Renal cortex interstitium (tissue), 11 donors: ENCODE results near the gene KLF15. TPM values are rescaled to one million over a fixed set of nuclear protein-coding genes. Genes with fewer than 3 reads are reported as not detected.

Experiments used
- DNase-seq, 11 donors: peaks; one replicate each; pipeline ENCODE4 v3.0.0-alpha.2; 2013; ENCODE audit warnings: low read depth in 9 of 11, low spot score in 4 of 11; ENCODE audit errors: extremely low read depth in 1 of 11
- polyA plus RNA-seq, 3 donors: library from polyadenylated mRNA; unstranded; fragments of 120-200 nt; gene quantifications; one replicate each; pipeline ENCODE4 v1.2.1, GENCODE V29; 2013; ENCODE audit not compliant: insufficient read length in 3 of 3

KLF15 gene
- polyA plus RNA-seq, 3 donors: 11.9 to 15.5 (median 15.4) TPM

- no peak for DNase-seq
Measured at GRCh38 chr3:126351771-126352475, 5.3 kb downstream of the KLF15 start.

GRCh38 chr3:126351086-126351770 is 6.0 kb downstream of the KLF15 start:
- DNase-seq: no peak

- no peak for DNase-seq
Measured at GRCh38 chr3:126350502-126351085, 6.6 kb downstream of the KLF15 start.

- DNase-seq: no peak
Measured at GRCh38 chr3:126349611-126350501, 7.4 kb downstream of the KLF15 start.

GRCh38 chr3:126349071-126349470 is 8.1 kb downstream of the KLF15 start:
- DNase-seq: no peak

GRCh38 chr3:126348308-126348920 is 8.8 kb downstream of the KLF15 start:
- DNase-seq: no peak

- DNase-seq: no peak
Measured at GRCh38 chr3:126347543-126348161, 9.6 kb downstream of the KLF15 start.

- no peak for DNase-seq
Measured at GRCh38 chr3:126346466-126346865, 10.7 kb downstream of the KLF15 start.

GRCh38 chr3:126345641-126346460 is 11.4 kb downstream of the KLF15 start:
- DNase-seq: no peak

GRCh38 chr3:126345231-126345630 is 12.0 kb downstream of the KLF15 start:
- DNase-seq: no peak

- DNase-seq: no peak
Measured at GRCh38 chr3:126344380-126345041, 12.7 kb downstream of the KLF15 start.

GRCh38 chr3:126343649-126344035 is 13.6 kb downstream of the KLF15 start:
- no peak for DNase-seq

- DNase-seq: peak in 2 of 11 donors; percentile 12
Measured at GRCh38 chr3:126342991-126343648, 14.1 kb downstream of the KLF15 start.

- no peak for DNase-seq
Measured at GRCh38 chr3:126342211-126342610, 15.0 kb downstream of the KLF15 start.

- no peak for DNase-seq
Measured at GRCh38 chr3:126341755-126342150, 15.5 kb downstream of the KLF15 start.

- no peak for DNase-seq
Measured at GRCh38 chr3:126340943-126341754, 16.1 kb downstream of the KLF15 start.
